ENCODE measurements around the gene THAP12.

Gene THAP12

DNA sequence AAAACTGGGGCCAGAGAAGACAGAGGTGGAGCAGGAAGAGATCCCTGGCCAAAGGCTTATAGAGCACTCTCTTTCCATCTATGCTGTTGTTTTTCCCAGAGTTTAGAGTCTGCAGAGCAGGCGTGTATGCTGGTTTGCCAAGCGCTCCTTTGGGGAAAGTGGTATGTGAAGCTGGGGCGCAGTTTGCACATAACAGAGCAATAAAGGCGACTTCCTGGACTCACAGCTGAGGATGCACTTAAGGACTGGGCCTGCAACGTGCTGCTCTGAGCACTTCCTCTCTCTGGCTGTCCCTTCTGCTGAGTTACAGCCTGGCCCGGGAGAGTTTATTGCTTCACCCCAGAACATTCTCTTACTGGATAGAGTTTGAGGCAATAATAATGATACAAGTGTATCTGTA is 41.7 kb downstream of the THAP12 start:
- H3K27ac ChIP-seq (ENCODE audit: low read length) = no peak overlapping the region
- H3K4me1 ChIP-seq (ENCODE audit: control insufficient read depth in 1 of 2, insufficient read depth in 2 of 2, low read length in 2 of 2) = no peaks in the 10 kb centered on the region
- H3K27me3 ChIP-seq (ENCODE audit: low read depth, low read length) = no peaks in the 10 kb centered on the region
- H3K4me3 ChIP-seq (ENCODE audit: low read depth in 1 of 2, low read length in 2 of 2) = no peak overlapping the region
- no peaks in the 10 kb centered on the region for H3K9me3 ChIP-seq (ENCODE audit: control insufficient read depth in 1 of 2, low read length in 2 of 2)
- H3K36me3 ChIP-seq (ENCODE audit: control insufficient read depth in 1 of 2, insufficient read depth in 2 of 2, low read length in 2 of 2) = no peaks in the 10 kb centered on the region

DNA sequence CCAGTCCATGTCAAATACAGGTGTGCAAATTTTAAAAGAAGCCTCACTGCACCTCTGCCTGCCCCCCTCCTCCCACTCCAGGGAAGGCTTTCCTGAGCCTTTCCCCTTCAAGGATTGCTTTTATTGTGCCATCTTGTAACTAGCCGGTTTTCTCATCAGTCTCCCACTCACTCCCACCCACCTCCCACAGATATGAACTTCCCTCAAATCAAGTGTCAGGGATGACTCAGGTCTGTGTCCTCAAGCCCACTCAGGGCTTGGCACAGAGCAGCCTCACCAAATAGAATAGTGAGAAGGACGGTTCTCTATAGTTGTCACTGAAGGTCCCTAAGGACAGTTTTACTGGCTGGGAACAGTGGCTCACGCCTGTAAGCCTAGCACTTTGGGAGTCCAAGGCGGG is 43.0 kb downstream of the THAP12 start:
- Histone ChIP-seq H3K36me3 (ENCODE audit: control insufficient read depth in 1 of 2, insufficient read depth in 2 of 2, low read length in 2 of 2) (no peaks in the 10 kb centered on the region), H3K27me3 (ENCODE audit: low read depth, low read length) (no peaks in the 10 kb centered on the region), H3K27ac (ENCODE audit: low read length) (no peak overlapping the region)

GRCh38 chr11:76337469-76337868 is 43.5 kb downstream of the THAP12 start:
- H3K36me3 ChIP-seq (ENCODE audit: control insufficient read depth in 1 of 2, insufficient read depth in 2 of 2, low read length in 2 of 2) = no peaks in the 10 kb centered on the region
- H3K27me3 ChIP-seq (ENCODE audit: low read depth, low read length) = no peaks in the 10 kb centered on the region
- H3K4me1 ChIP-seq (ENCODE audit: control insufficient read depth in 1 of 2, insufficient read depth in 2 of 2, low read length in 2 of 2) = no peaks in the 10 kb centered on the region
- H3K4me3 ChIP-seq (ENCODE audit: low read depth in 1 of 2, low read length in 2 of 2) = no peak overlapping the region
- H3K9me3 ChIP-seq (ENCODE audit: control insufficient read depth in 1 of 2, low read length in 2 of 2) = no peaks in the 10 kb centered on the region
- no peak overlapping the region for H3K27ac ChIP-seq (ENCODE audit: low read length)

More for the DNA sequence above, 43.0 kb downstream of the THAP12 start:
- Histone ChIP-seq H3K4me3 (ENCODE audit: low read depth in 1 of 2, low read length in 2 of 2) (no peak overlapping the region), H3K9me3 (ENCODE audit: control insufficient read depth in 1 of 2, low read length in 2 of 2) (no peaks in the 10 kb centered on the region), H3K4me1 (ENCODE audit: control insufficient read depth in 1 of 2, insufficient read depth in 2 of 2, low read length in 2 of 2) (no peaks in the 10 kb centered on the region)

DNA sequence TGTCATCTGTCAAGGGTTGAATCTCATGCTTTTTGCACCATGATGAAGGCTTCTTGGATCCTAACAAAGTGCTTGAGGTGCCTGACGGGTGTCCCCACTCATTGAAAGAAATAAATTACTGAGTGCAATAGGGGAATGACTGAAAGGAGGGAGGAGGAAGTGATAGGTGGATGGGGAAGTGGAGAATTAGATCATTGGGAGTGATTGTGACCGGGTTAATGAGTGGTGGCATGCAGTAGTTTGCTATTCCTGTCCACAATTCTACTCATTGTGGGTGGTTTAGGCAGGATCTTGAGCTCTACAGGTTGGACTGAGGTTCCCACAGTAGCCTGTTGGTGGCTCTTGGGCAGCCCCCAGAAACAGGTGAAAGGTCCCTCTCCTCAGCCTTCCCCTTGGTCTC is 44.3 kb downstream of the THAP12 start:
- Histone ChIP-seq H3K9me3 (ENCODE audit: control insufficient read depth in 1 of 2, low read length in 2 of 2) (no peaks in the 10 kb centered on the region), H3K4me1 (ENCODE audit: control insufficient read depth in 1 of 2, insufficient read depth in 2 of 2, low read length in 2 of 2) (no peaks in the 10 kb centered on the region), H3K4me3 (ENCODE audit: low read depth in 1 of 2, low read length in 2 of 2) (no peak overlapping the region), H3K27ac (ENCODE audit: low read length) (no peak overlapping the region), H3K27me3 (ENCODE audit: low read depth, low read length) (no peaks in the 10 kb centered on the region), H3K36me3 (ENCODE audit: control insufficient read depth in 1 of 2, insufficient read depth in 2 of 2, low read length in 2 of 2) (no peaks in the 10 kb centered on the region)

- Histone ChIP-seq H3K27me3 (ENCODE audit: low read depth, low read length) (no peaks in the 10 kb centered on the region), H3K36me3 (ENCODE audit: control insufficient read depth in 1 of 2, insufficient read depth in 2 of 2, low read length in 2 of 2) (no peaks in the 10 kb centered on the region), H3K4me1 (ENCODE audit: control insufficient read depth in 1 of 2, insufficient read depth in 2 of 2, low read length in 2 of 2) (no peaks in the 10 kb centered on the region), H3K4me3 (ENCODE audit: low read depth in 1 of 2, low read length in 2 of 2) (no peak overlapping the region), H3K27ac (ENCODE audit: low read length) (no peak overlapping the region), H3K9me3 (ENCODE audit: control insufficient read depth in 1 of 2, low read length in 2 of 2) (no peaks in the 10 kb centered on the region)
These were observed 45.1 kb downstream of the THAP12 start for GRCh38 chr11:76335842-76336241.

GRCh38 chr11:76334826-76335389 is 46.0 kb downstream of the THAP12 start:
- H3K27ac ChIP-seq (ENCODE audit: low read length) = no peak overlapping the region
- H3K36me3 ChIP-seq (ENCODE audit: control insufficient read depth in 1 of 2, insufficient read depth in 2 of 2, low read length in 2 of 2) = no peaks in the 10 kb centered on the region
- no peak overlapping the region for H3K4me3 ChIP-seq (ENCODE audit: low read depth in 1 of 2, low read length in 2 of 2)
- H3K4me1 ChIP-seq (ENCODE audit: control insufficient read depth in 1 of 2, insufficient read depth in 2 of 2, low read length in 2 of 2) = no peaks in the 10 kb centered on the region
- H3K9me3 ChIP-seq (ENCODE audit: control insufficient read depth in 1 of 2, low read length in 2 of 2) = no peaks in the 10 kb centered on the region
- no peaks in the 10 kb centered on the region for H3K27me3 ChIP-seq (ENCODE audit: low read depth, low read length)

- no peaks in the 10 kb centered on the region for H3K36me3 ChIP-seq (ENCODE audit: control insufficient read depth in 1 of 2, insufficient read depth in 2 of 2, low read length in 2 of 2)
- H3K4me3 ChIP-seq (ENCODE audit: low read depth in 1 of 2, low read length in 2 of 2) = no peak overlapping the region
- H3K9me3 ChIP-seq (ENCODE audit: control insufficient read depth in 1 of 2, low read length in 2 of 2) = no peaks in the 10 kb centered on the region
- H3K27ac ChIP-seq (ENCODE audit: low read length) = no peak overlapping the region
- no peaks in the 10 kb centered on the region for H3K27me3 ChIP-seq (ENCODE audit: low read depth, low read length)
- H3K4me1 ChIP-seq (ENCODE audit: control insufficient read depth in 1 of 2, insufficient read depth in 2 of 2, low read length in 2 of 2) = no peaks in the 10 kb centered on the region
These were observed 50.3 kb downstream of the THAP12 start for GRCh38 chr11:76330651-76331050.

DNA sequence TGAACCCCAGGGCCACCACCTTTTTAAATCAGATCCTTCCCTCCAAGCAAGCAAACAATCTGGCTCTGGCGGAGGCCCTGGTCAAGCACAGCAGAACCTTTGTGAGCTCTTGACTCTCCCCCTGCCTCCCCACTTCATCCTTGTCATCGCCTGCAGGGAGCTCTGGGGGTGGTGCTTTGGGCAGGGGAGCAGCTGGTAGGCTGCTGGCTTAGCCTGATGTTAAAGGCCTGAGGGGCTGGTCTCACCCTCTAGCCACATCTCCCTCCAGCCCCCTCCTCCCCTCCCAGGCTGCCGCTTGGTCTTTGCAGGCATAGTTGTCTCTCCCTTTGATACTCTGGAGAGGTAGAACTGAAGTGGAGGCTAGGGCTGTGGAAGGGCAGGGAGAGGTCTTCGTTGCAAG is 50.9 kb downstream of the THAP12 start:
- H3K4me3 ChIP-seq (ENCODE audit: low read depth in 1 of 2, low read length in 2 of 2) = no peak overlapping the region
- no peaks in the 10 kb centered on the region for H3K4me1 ChIP-seq (ENCODE audit: control insufficient read depth in 1 of 2, insufficient read depth in 2 of 2, low read length in 2 of 2)
- H3K27me3 ChIP-seq (ENCODE audit: low read depth, low read length) = no peaks in the 10 kb centered on the region
- H3K36me3 ChIP-seq (ENCODE audit: control insufficient read depth in 1 of 2, insufficient read depth in 2 of 2, low read length in 2 of 2) = no peaks in the 10 kb centered on the region
- no peak overlapping the region for H3K27ac ChIP-seq (ENCODE audit: low read length)
- no peaks in the 10 kb centered on the region for H3K9me3 ChIP-seq (ENCODE audit: control insufficient read depth in 1 of 2, low read length in 2 of 2)

DNA sequence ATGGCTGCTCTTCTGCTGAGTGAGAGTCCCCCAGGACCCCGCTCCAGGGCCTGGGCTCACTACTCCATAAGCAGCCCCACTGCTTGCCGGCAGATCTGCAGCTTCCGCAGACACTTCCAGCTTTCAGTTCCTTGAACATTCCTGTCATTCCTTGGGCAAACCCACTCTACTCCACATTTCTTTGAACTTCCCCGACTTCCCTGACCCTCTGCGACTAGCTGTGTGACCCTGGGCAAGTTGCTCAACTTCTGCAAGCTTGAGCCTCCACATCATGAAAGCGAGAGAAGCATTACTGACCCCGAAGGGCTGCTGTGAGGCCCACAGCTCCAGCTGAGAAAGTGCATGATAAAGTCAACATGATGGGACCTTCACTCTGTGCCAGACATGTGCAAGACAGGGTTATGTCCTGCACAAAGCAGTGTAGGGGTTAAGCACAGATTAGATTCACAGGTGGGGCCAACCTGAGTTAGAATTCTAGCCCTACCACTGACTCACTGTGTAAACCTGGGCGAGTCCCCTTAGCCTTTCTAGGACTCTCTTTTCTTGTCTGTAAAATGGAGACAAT is 51.8 kb downstream of the THAP12 start:
- Histone ChIP-seq H3K4me1 (ENCODE audit: control insufficient read depth in 1 of 2, insufficient read depth in 2 of 2, low read length in 2 of 2) (no peaks in the 10 kb centered on the region), H3K27ac (ENCODE audit: low read length) (no peak overlapping the region), H3K27me3 (ENCODE audit: low read depth, low read length) (no peaks in the 10 kb centered on the region), H3K36me3 (ENCODE audit: control insufficient read depth in 1 of 2, insufficient read depth in 2 of 2, low read length in 2 of 2) (no peaks in the 10 kb centered on the region), H3K9me3 (ENCODE audit: control insufficient read depth in 1 of 2, low read length in 2 of 2) (no peaks in the 10 kb centered on the region), H3K4me3 (ENCODE audit: low read depth in 1 of 2, low read length in 2 of 2) (no peak overlapping the region)

DNA sequence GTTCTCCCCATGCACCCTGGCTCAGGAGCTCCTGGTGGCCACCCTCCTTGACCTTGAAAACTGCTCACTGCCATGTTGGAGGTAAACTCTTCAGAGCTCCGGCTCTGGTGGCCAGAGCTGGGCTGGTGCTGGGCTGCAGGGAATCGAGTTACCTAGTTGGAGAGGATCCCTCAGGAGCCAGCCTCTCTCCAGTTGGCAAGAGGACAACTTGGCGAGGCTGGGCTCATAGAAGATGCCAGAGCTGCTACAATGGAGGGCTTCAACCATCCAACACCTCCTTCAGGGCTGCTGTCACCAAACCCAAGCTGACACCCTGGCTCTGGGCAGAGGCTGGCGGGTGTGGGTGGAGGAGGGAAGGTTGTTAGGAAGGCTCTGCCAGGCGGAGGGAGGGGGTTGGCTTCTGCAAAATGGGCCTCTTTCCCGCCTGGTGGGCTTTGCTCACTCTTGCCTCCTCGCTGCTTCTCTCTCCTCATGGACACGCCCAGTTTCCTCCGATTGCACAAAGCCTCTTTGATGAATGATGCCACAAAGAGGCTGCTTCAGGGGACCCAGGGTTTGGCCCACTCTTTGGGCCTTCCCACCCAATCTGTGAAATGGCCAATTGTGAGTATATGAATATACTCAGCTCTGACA is 53.1 kb downstream of the THAP12 start:
- H3K36me3 ChIP-seq (ENCODE audit: control insufficient read depth in 1 of 2, insufficient read depth in 2 of 2, low read length in 2 of 2) = no peaks in the 10 kb centered on the region
- no peaks in the 10 kb centered on the region for H3K9me3 ChIP-seq (ENCODE audit: control insufficient read depth in 1 of 2, low read length in 2 of 2)
- no peaks in the 10 kb centered on the region for H3K27me3 ChIP-seq (ENCODE audit: low read depth, low read length)
- no peak overlapping the region for H3K4me3 ChIP-seq (ENCODE audit: low read depth in 1 of 2, low read length in 2 of 2)
- H3K4me1 ChIP-seq (ENCODE audit: control insufficient read depth in 1 of 2, insufficient read depth in 2 of 2, low read length in 2 of 2) = no peaks in the 10 kb centered on the region
- no peak overlapping the region for H3K27ac ChIP-seq (ENCODE audit: low read length)

- Histone ChIP-seq H3K27me3 (ENCODE audit: low read depth, low read length) (no peaks in the 10 kb centered on the region), H3K27ac (ENCODE audit: low read length) (no peak overlapping the region), H3K4me1 (ENCODE audit: control insufficient read depth in 1 of 2, insufficient read depth in 2 of 2, low read length in 2 of 2) (no peaks in the 10 kb centered on the region), H3K36me3 (ENCODE audit: control insufficient read depth in 1 of 2, insufficient read depth in 2 of 2, low read length in 2 of 2) (no peaks in the 10 kb centered on the region), H3K4me3 (ENCODE audit: low read depth in 1 of 2, low read length in 2 of 2) (no peak overlapping the region), H3K9me3 (ENCODE audit: control insufficient read depth in 1 of 2, low read length in 2 of 2) (no peaks in the 10 kb centered on the region)
These were observed 53.7 kb downstream of the THAP12 start for GRCh38 chr11:76327202-76327601.

- Histone ChIP-seq H3K4me1 (ENCODE audit: control insufficient read depth in 1 of 2, insufficient read depth in 2 of 2, low read length in 2 of 2) (peaks cover 0 to 6% of the 10 kb centered on the region in 2 donors), H3K27ac (ENCODE audit: low read length) (no peak overlapping the region), H3K4me3 (ENCODE audit: low read depth in 1 of 2, low read length in 2 of 2) (no peak overlapping the region), H3K36me3 (ENCODE audit: control insufficient read depth in 1 of 2, insufficient read depth in 2 of 2, low read length in 2 of 2) (no peaks in the 10 kb centered on the region), H3K9me3 (ENCODE audit: control insufficient read depth in 1 of 2, low read length in 2 of 2) (no peaks in the 10 kb centered on the region), H3K27me3 (ENCODE audit: low read depth, low read length) (no peaks in the 10 kb centered on the region)
These were observed 55.7 kb downstream of the THAP12 start for GRCh38 chr11:76325185-76325584.
